HG03135 (cell line): ENCODE results near the gene NSUN6.
"Not testable (repeated sequence)": the region's sequence is repeated elsewhere in the genome, so short reads cannot be mapped to it uniquely, and the experiment has no call there.

Source experiments
- ATAC-seq: cut with Tn5 transposase; IDR thresholded peaks from one replicate; pipeline ENCODE4 v1.9.1; 2021; ENCODE audit warnings: mild to moderate bottlenecking, moderate library complexity; ENCODE audit not compliant: unreplicated experiment

NSUN6 gene

GRCh38 chr10:18659819-18660535 lies 8.6 kb upstream of the NSUN6 start:
- ATAC-seq, result peak; percentile 14

- ATAC-seq, result peak; percentile 82
Measured at GRCh38 chr10:18659125-18659818, 7.9 kb upstream of the NSUN6 start, which contains the start of gene ARL5B. Gene ARL5B (plus strand): TSS chr10:18659431. CDS start chr10:18659638, 207 bp downstream.

GRCh38 chr10:18658271-18659124 lies 7.1 kb upstream of the NSUN6 start:
- peak; percentile 39 for ATAC-seq

- no peak for ATAC-seq
Measured at GRCh38 chr10:18656724-18657123, 5.3 kb upstream of the NSUN6 start.

DNA sequence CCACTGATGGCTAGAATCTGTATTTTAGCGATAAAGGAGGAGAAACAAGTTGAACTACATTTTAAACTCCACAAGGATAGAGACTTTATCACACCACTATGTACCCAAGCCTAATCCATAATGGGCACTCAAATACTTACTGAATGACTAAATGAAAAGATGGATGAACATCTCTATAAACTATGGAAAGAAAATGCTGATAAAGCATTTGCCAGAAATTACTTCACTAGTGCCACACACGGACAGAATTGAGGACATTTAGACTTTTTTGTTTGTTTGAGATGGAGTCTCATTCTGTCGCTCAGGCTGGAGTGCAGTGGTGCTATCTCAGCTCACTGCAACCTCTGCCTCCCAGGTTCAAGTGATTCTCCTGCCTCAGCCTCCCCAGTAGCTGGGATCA lies 1.7 kb upstream of the NSUN6 start:
- no peak for ATAC-seq

- no peak for ATAC-seq
Measured at GRCh38 chr10:18650404-18650997, 886 bp downstream of the NSUN6 start.

- no peak for ATAC-seq
Measured at GRCh38 chr10:18649364-18649959, 1.9 kb downstream of the NSUN6 start.

GRCh38 chr10:18647945-18648344 lies 3.4 kb downstream of the NSUN6 start:
- no peak for ATAC-seq

- ATAC-seq, result no peak
Measured at GRCh38 chr10:18647151-18647550, 4.2 kb downstream of the NSUN6 start.

DNA sequence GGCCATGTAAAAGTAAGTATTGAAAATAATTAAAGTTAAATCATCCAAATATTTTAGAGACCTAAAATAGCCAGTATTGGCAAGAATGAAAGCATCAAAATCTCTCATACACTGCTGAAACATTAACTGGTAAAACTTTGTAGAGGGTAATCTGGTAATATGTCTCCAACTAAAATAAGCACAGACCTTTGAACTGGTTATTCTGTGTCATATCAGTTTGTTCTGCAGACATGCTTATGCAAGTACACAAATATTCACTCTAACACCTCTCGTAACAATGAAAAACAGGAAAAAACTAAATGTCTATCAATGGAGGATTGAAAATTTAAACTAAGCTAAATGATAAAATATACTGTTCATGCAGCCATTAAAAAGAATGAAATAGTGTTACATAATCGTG lies 11.7 kb downstream of the NSUN6 start:
- not testable (repeated sequence) for ATAC-seq

DNA sequence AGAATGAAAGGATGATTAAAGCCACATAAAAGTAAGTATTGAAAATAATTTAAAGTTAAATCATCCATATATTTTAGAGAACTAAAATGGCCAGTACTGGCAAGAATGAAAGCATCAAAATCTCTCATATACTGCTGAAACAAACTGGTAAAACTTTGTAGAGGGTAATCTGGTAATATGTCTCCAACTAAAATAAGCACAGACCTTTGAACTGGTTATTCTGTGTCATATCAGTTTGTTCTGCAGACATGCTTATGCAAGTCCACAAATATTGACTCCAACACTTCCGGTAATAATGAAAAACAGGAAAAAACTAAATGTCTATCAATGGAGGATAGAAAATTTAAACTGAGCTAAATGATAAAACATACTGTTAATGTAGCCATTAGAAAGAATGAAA lies 14.0 kb downstream of the NSUN6 start:
- not testable (repeated sequence) for ATAC-seq

GRCh38 chr10:18635995-18636394 lies 15.4 kb downstream of the NSUN6 start:
- ATAC-seq, result no peak

- ATAC-seq, result not testable (repeated sequence)
Measured at GRCh38 chr10:18632500-18632899, 18.9 kb downstream of the NSUN6 start.

- not testable (repeated sequence) for ATAC-seq
Measured at GRCh38 chr10:18627452-18628018, 23.9 kb downstream of the NSUN6 start.

GRCh38 chr10:18625886-18626285 lies 25.5 kb downstream of the NSUN6 start:
- ATAC-seq, result no peak

GRCh38 chr10:18623671-18624070 lies 27.7 kb downstream of the NSUN6 start:
- ATAC-seq, result not testable (repeated sequence)

GRCh38 chr10:18620856-18621255 lies 30.5 kb downstream of the NSUN6 start:
- no peak for ATAC-seq

GRCh38 chr10:18619016-18619415 lies 32.4 kb downstream of the NSUN6 start:
- ATAC-seq, result no peak

GRCh38 chr10:18616337-18616736 lies 35.0 kb downstream of the NSUN6 start:
- no peak for ATAC-seq

DNA sequence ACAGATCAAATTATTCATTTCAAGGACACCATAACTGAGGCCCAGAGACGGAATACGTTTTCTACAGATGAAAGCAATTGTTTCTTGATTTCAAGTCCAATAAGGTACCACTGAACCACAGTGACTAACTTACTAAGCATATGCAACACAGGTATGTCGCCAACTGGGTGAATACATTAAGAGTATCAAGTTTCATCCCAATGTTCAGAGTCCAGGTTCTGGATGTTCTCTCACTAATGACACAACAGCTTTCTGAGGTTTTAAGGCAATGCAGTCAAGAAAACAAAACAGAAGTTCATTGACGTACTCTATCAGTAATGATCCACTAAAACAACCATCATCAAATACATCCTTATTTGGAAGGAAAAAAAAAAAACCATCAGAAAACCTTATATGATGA lies 35.8 kb downstream of the NSUN6 start:
- no peak for ATAC-seq
